GM12878 (cell line): ENCODE measurements around the gene TMEM94. TPM values are rescaled to one million over a fixed set of nuclear protein-coding genes. Genes with fewer than 3 reads are reported as not detected.

ENCODE experiments used
- ATAC-seq: fragments of 200-7000 bp; cut with Tn5 transposase; 3 replicates; pipeline ENCODE4 v1.9.1; 2020; ENCODE audit warnings: mild to moderate bottlenecking, moderate library complexity
- BruUV-seq: library from RNA; stranded (reverse); fragments of 400-500 nt; replicated peaks from 2 replicates; lab custom pipeline; 2021; lab: Mats Ljungman, UMichigan
- CTCF ChIA-PET: fragments of 300-600 bp; sonication (Branson Sonifier 250); formaldehyde crosslinking; extraction: SDS; loops from one replicate; lab custom pipeline; 2021; ENCODE audit warnings: inconsistent platforms; lab: Yijun Ruan, JAX
- POLR2A ChIA-PET: fragments of 350-600 bp; formaldehyde crosslinking; extraction: SDS; loops from one replicate; lab custom pipeline; 2021; ENCODE audit warnings: inconsistent platforms; lab: Charles Lee
- RAD21 ChIA-PET: fragments of 300-600 bp; sonication (Branson Sonifier 250); formaldehyde crosslinking; loops from one replicate; lab custom pipeline; 2023; ENCODE audit warnings: antibody characterized with exemption; ENCODE audit not compliant: unreplicated experiment; lab: Charles Lee
- SMC1A ChIA-PET: fragments of 300-600 bp; sonication (Branson Sonifier 250); formaldehyde crosslinking; loops from one replicate; lab custom pipeline; 2023; ENCODE audit not compliant: unreplicated experiment, uncharacterized antibody; lab: Charles Lee
- DNase-seq: peaks from one replicate; pipeline ENCODE4 v3.0.0-alpha.2; 2011; ENCODE audit warnings: low read depth, low spot score
- FAIRE-seq: peaks from 3 replicates; lab custom pipeline; 2011; peaks lifted over from hg19 to GRCh38; lab: Jason Lieb, UNC
- H2AFZ ChIP-seq: 2 replicates; pipeline ENCODE4 v1.6.0; 2011; ENCODE audit warnings: low read depth, low read length, control low read depth; ENCODE audit not compliant: control insufficient read depth
- H3K27ac ChIP-seq: 2 replicates; pipeline ENCODE4 v1.5.1; 2011; ENCODE audit warnings: control low read depth; ENCODE audit not compliant: control insufficient read depth, insufficient read depth
- H3K27me3 ChIP-seq, 2 experiments: replicated peaks in 1 of 2; 2 replicates each; pipeline versions ENCODE4 v1.6.0 to v1.6.1; 2011; ENCODE audit warnings: low read length in 1 of 2; ENCODE audit not compliant: control insufficient read depth in 2 of 2, insufficient read depth in 2 of 2
- H3K36me3 ChIP-seq, 2 experiments: 2 replicates each; pipeline ENCODE4 v1.5.1; 2011; ENCODE audit warnings: low read length in 1 of 2; ENCODE audit not compliant: control insufficient read depth in 2 of 2, insufficient read depth in 2 of 2
- H3K4me1 ChIP-seq: 2 replicates; pipeline ENCODE4 v1.6.1; 2011; ENCODE audit warnings: mild to moderate bottlenecking, low read length, moderate library complexity, mixed read lengths; ENCODE audit not compliant: control insufficient read depth, insufficient read depth
- H3K4me2 ChIP-seq: 2 replicates; pipeline ENCODE4 v1.6.0; 2011; ENCODE audit warnings: control low read depth; ENCODE audit not compliant: control insufficient read depth, insufficient read depth
- H3K4me3 ChIP-seq: fragments of 200-600 bp; sonication (generic); 2 replicates; pipeline ENCODE4 v1.5.1; 2016
- H3K79me2 ChIP-seq: 2 replicates; pipeline ENCODE4 v1.6.0; 2011; ENCODE audit warnings: low read length; ENCODE audit not compliant: control insufficient read depth, insufficient read depth
- H3K9ac ChIP-seq: 2 replicates; pipeline ENCODE4 v1.8.0; 2011; ENCODE audit warnings: low read length, control low read depth, mixed read lengths; ENCODE audit not compliant: control insufficient read depth, insufficient read depth
- H3K9me3 ChIP-seq: replicated peaks from 3 replicates; pipeline ENCODE4 v1.5.1; 2011; ENCODE audit warnings: mild to moderate bottlenecking, low read length; ENCODE audit not compliant: control insufficient read depth, insufficient read depth
- H4K20me1 ChIP-seq: 2 replicates; pipeline ENCODE4 v1.6.0; 2011; ENCODE audit not compliant: control insufficient read depth, insufficient read depth
- HDAC2 ChIP-seq: fragments of 200-600 bp; sonication (generic); IDR thresholded peaks from 2 replicates; pipeline ENCODE4 v1.6.1; 2017
- MTA2 ChIP-seq: fragments of 450-650 bp; IDR thresholded peaks from 2 replicates; pipeline ENCODE4 v1.6.1; 2016; ENCODE audit warnings: low read depth, mild to moderate bottlenecking, moderate library complexity
- NRF1 ChIP-seq: conservative IDR thresholded peaks from 2 replicates; pipeline ENCODE4 v1.6.1; 2011; ENCODE audit warnings: mild to moderate bottlenecking, low read depth, low read length, improper control_type of control experiment
- WGBS: methylation state at CpG from one replicate; pipeline ENCODE4 v1.1.6; 2016; ENCODE audit warnings: low lambda C conversion rate; ENCODE audit not compliant: insufficient replicate concordance, insufficient coverage; ENCODE audit errors: missing lambda C conversion rate; 5-methylcytosine and 5-hydroxymethylcytosine counted together
- in situ Hi-C: fragments of 300-500 bp; cut with MboI; formaldehyde crosslinking; loops from 9 replicates; pipeline ENCODE4 v1.14.3; 2018; ENCODE audit warnings: mixed read lengths
- intact Hi-C: fragments of 100-400 bp; cut with micrococcal nuclease; formaldehyde crosslinking; loops from one replicate; pipeline ENCODE4 v1.14.2; 2022; ENCODE audit not compliant: unreplicated experiment
- polyA plus RNA-seq, 11 experiments: library from polyadenylated mRNA; depleted of rRNA in 4 of 11; unstranded in 6 of 11; stranded (reverse) in 5 of 11; fragments of >200 nt; fragmentation: Nextera tagmentation in 4 of 11; fragmentation: Illumina TruSeq in 1 of 11; extraction: Ambion mirVana in 4 of 11; extraction: Trizol in 1 of 11; gene quantifications; 1 replicate in 1 of 11; 2 replicates in 10 of 11; pipeline versions ENCODE4 v1.2.1 to v1.2.3, GENCODE V29; 2011 to 2016; ENCODE audit warnings: inconsistent platforms in 2 of 11, missing spikeins in 2 of 11, low read depth in 1 of 11
- total RNA-seq, 4 experiments: library from RNA; depleted of rRNA in 3 of 4; stranded (reverse); fragments of >200 nt in 3 of 4; fragmentation: Illumina TruSeq in 1 of 4; extraction: Trizol in 1 of 4; gene quantifications; 2 replicates each; pipeline versions ENCODE4 v1.2.1 to v1.2.3, GENCODE V29; 2013 to 2021

Gene TMEM94
- total and polyA plus RNA-seq, 10 of the 15 experiments (the other 5 are each of a cell fraction or from before 2014, with no cell fraction given): 0.31 to 70.7 (median 24.4) TPM

- Histone ChIP-seq H3K4me2 (no peak overlapping the region), H3K36me3 (no peaks in the 10 kb centered on the region), H2AFZ (no peak overlapping the region), H3K79me2 (no peaks in the 10 kb centered on the region), H3K4me1 (no peaks in the 10 kb centered on the region), H3K27ac (no peak overlapping the region), H3K9ac (no peak overlapping the region), H3K9me3 (no peaks in the 10 kb centered on the region), H3K4me3 (no peak overlapping the region), H3K27me3 (no peaks in the 10 kb centered on the region), H4K20me1 (no peaks in the 10 kb centered on the region)
- WGBS: 57% methylated on average over 15 of the region's 15 CpGs
- ChIA-PET RAD21 (interaction anchor here (1.3 to 1.7 kb wide), 2 partner anchors 7 to 26 kb away, joined by 4 read pairs; partner anchors contain the start of gene TSEN54), CTCF (interaction anchor here (0.8 to 1.1 kb wide), 3 partner anchors 24 to 46 kb away, joined by 3 read pairs; no protein-coding TSS in a partner anchor), POLR2A (interaction anchor here (0.6 kb wide), 1 partner anchor 78 kb away, joined by 3 read pairs; no protein-coding TSS in a partner anchor), SMC1A (interaction anchor here (0.7 to 1.2 kb wide), 2 partner anchors 11 to 25 kb away, joined by 3 read pairs; no protein-coding TSS in a partner anchor)
- DNase-seq (no peak), FAIRE-seq (no peak), ATAC-seq (peak; percentile 23)
- BruUV-seq: no TSS peak
- intact Hi-C loops: no loop called here
- TF ChIP-seq MTA2 (0 out of 2 replicates have a peak, but pooled peaks have one; percentile 14), NRF1 (no peak)
- in situ Hi-C loops: no loop called here
Observed at GRCh38 chr17:75542728-75543336, 86.4 kb downstream of the TMEM94 start.

GRCh38 chr17:75544250-75544649 is 87.8 kb downstream of the TMEM94 start:
- Histone ChIP-seq H3K4me2 (no peak overlapping the region), H3K4me1 (no peaks in the 10 kb centered on the region), H4K20me1 (no peaks in the 10 kb centered on the region), H3K4me3 (no peak overlapping the region), H3K9me3 (no peaks in the 10 kb centered on the region), H3K27ac (no peak overlapping the region), H3K79me2 (no peaks in the 10 kb centered on the region), H3K27me3 (no peaks in the 10 kb centered on the region), H2AFZ (no peak overlapping the region), H3K36me3 (no peaks in the 10 kb centered on the region), H3K9ac (no peak overlapping the region)
- ChIA-PET SMC1A (interaction anchor here (0.9 kb wide), 1 partner anchor 88 kb away, joined by 3 read pairs; the partner anchor contains the start of gene TMEM94), CTCF (interaction anchor here (0.5 kb wide), 1 partner anchor 135 kb away, joined by 3 read pairs; no protein-coding TSS in a partner anchor), RAD21 (no interaction called here), POLR2A (no interaction called here)
- TF ChIP-seq HDAC2: no peak
- no peak for DNase-seq
- in situ Hi-C loops: no loop called here
- no TSS peak for BruUV-seq
- FAIRE-seq: no peak
- 60% methylated on average over 8 of the region's 8 CpGs for WGBS
- ATAC-seq: no peak
- intact Hi-C loops: no loop called here
